ENCODE measurements around the gene BSG.

The BSG gene

GRCh38 chr19:540867-541637, 31.3 kb upstream of the BSG start:
- no peak for DNase-seq (ENCODE audit: low spot score)

DNA sequence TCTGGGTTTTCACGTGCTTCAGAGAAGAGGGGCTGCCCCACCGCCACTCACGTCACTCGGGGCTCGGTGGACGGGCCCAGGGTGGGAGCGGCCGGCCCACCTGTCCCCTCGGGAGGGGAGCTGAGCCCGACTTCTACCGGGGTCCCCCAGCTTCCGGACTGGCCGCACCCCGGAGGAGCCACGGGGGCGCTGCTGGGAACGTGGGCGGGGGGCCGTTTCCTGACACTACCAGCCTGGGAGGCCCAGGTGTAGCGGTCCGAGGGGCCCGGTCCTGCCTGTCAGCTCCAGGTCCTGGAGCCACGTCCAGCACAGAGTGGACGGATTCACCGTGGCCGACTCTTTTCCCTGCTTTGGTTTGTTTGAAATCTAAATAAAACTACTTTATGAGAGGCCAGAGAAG, 30.7 kb upstream of the BSG start:
- DNase-seq (ENCODE audit: low spot score) = no peak

DNA sequence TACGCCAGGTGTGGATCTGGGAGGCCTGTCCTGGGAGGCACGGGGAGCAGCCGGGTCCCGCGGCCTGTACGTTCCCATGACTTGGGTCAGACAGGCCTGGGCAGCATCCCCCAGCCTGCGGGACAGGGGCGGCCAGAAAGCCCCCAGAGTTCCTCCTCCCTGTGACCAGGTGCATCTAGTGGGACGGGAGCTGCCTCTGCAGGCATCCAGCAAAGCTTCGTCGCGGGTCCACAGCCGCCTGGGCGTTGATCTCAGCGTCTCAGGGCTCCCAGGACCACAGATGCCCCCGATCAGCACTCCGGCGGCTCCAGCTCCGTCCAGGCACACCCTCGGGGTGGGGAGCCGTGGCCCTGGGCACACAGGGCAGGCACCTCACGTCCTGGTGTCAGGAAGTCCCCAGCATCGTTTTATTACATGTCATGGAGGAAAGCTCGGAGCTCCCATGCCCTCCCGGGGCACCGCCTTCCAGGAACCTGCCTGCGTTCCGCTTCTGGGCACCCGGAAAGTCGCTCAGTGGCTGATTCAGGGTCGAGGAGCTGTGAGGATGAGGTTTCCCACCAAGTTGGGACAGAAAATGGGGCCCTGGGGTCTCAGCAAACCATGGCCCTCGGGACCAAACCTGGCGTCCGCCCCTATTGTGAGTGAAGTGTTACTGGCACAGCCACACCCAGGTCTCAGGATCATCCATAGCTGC, 30.1 kb upstream of the BSG start:
- no peak for DNase-seq (ENCODE audit: low spot score)

- no peak for DNase-seq (ENCODE audit: low spot score)
Observed at GRCh38 chr19:543910-544608, 28.3 kb upstream of the BSG start, which contains the start of gene GZMM. Gene GZMM (plus strand): TSS chr19:544053. CDS start chr19:544072, 19 bp downstream.

GRCh38 chr19:547117-547516, 25.3 kb upstream of the BSG start:
- no peak for DNase-seq (ENCODE audit: low spot score)

- DNase-seq (ENCODE audit: low spot score) = no peak
Observed at GRCh38 chr19:547836-548720, 24.3 kb upstream of the BSG start.

GRCh38 chr19:548886-549830, 23.2 kb upstream of the BSG start:
- no peak for DNase-seq (ENCODE audit: low spot score)

DNA sequence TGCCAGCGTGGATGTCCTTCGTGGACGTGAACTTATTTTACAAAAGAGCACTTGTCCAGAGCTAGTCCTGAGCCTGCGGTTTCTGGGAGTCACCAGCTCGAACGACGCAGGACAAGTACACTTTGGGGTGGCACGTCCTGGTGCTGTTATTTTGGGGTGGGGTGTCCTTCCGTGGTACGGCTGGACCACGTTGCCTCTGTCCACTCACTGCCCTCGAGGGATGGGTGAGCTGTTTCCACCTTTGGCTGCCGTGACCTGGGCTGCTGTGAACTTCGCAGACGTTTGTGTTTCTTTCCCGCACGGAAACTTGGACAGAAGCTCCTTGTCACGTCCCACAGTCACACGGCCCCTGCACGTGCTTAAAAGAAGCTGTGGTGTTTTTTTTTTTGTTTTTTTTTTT, 17.6 kb upstream of the BSG start:
- DNase-seq (ENCODE audit: low spot score) = no peak

- DNase-seq (ENCODE audit: low spot score) = no peak
Observed at GRCh38 chr19:555474-555808, 17.0 kb upstream of the BSG start.

DNA sequence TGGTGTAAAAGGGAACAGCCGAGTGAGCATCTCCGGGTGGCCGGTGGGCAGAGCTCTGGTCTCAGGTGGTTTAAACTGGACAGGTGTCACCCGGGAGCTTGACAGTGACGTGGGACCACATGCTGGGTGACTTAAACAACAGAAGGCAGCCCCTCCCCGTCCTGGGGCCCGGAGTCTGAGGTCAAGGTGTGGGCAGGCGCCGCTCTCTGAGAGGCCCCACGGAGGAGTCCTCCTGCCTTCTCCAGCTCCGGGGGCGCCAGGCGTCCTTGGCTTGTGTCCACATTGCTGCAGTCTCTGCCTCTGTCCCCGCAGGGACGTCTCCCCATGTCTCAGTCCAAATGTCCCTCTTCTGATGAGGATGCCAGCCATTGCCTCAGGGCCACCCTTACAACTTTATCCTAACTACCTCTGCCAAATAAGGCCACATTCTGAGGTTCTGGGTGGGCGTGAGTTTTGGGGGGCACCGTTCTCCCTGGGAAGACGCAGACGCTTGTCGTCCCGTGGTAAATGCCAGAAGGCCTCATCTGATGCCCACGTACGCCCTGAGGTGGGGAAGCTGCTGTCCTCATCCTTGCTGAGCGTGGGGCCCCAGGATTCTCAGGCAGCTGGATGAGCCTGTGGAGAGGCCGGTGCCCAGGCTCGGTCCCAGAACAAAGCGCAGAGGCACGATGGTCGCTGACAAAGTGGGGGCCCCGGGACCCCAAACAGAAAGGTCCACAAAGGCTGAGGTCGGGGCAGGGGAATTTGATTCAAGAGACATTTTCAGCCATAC, 15.6 kb upstream of the BSG start:
- no peak for DNase-seq (ENCODE audit: low spot score)

DNA sequence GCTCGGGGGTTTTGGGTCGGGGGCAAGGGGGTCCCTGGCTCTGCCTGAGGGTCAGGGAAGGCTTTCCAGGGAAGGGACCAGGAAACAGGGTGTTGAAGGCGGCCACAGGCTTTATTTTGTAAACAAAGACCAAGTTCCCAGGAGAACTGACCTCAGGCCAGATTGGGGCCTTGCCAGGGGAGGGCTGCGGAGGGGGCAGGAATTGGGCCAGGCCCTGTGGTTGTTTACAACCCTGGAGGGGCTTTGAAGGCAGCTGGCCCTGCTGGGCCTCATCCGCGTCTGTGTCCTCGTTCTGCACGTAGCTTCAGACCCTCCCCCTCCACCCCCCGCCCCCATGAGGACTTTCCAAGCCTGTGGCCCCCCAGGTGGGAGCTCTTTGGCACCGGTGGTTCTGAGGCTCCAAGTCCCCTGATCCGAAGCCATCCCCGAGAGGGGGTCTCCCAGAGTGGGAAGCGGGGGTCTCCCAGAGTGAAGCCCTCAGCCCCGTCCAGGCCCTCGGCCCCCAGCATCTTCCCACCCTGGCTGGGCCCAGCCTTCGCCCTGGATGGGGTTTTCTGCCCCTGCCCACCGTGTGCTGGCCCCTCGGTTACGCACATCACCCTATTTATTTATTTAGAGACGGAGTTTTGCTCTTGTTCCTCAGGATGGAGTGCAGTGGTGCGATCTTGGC, 13.5 kb upstream of the BSG start:
- DNase-seq (ENCODE audit: low spot score) = no peak

- DNase-seq (ENCODE audit: low spot score) = no peak
Observed at GRCh38 chr19:560121-560520, 12.3 kb upstream of the BSG start.

DNA sequence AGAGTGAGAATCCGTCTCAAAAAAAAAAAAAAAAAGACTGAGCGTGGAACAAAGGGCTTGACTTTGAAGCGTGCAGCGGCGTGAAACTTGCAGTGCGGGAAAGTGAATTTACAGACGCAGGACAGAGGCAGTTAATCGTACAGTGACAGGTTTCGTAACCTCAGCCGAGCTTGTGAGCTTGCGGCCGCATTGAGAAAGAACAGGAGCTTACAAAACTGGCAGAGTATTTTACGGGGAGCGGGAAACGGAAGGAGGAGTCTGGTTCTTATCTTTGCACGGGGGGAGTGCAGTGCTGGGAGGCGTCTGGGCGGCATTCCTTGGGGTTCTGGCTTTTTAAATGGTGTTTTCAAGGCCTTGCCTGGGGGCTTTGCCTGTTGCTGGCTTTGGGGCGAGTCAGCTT, 6.0 kb upstream of the BSG start:
- DNase-seq (ENCODE audit: low spot score) = no peak

- no peak for DNase-seq (ENCODE audit: low spot score)
Observed at GRCh38 chr19:566844-567243, 5.6 kb upstream of the BSG start.

- DNase-seq (ENCODE audit: low spot score) = no peak
Observed at GRCh38 chr19:567296-567900, 5.0 kb upstream of the BSG start.

DNA sequence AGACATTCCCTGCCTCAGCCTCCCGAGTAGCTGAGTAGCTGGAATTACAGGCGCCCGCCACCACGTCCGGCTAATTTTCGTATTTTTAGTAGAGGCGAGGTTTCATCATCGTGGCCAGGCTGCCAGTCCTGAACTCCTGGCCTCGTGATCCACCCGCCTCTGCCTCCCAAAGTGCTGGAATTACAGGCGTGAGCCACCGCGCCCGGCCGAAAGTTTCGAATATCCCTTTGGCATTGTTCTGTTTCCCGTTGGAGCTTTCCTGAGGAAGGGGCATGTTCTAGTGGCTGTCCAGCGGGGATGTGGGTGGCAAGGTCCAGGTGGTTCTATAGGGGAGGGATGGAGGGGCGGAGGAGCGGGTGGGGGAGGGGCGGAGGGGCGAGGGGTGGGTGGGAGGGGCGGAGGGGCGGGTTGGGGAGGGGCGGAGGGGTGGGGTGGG, 2.1 kb upstream of the BSG start:
- DNase-seq (ENCODE audit: low spot score) = no peak

DNA sequence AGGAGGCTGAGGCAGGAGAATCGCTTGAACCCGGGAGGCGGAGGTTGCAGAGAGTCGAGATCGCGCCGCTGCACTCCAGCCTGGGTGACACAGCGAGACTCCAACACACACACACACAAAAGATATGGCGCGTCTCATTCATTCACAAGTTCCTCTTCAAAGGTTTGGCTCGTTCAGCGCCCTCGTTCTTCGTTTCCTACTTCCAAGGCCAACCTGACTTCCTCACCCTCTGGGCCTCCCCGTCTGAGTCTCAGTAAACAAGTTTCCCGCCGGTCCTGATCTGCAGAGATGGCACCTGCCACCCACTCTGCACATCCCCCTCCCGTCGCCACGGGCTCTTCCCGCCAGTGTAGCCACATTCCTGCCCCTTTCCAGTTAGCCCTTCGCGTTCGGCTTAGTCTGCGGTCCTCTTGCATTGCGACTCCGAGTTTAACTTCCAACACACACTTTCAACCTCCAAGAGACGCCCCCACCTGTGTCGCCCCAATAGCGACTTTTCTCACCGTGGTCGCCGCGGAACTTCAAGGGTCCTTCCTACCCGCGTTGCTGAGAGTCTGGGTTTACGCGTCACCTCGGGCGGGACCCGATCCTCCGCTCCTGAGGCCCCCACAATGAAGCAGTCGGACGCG, 1.3 kb upstream of the BSG start:
- no peak for DNase-seq (ENCODE audit: low spot score)

GRCh38 chr19:571566-571974, 826 bp upstream of the BSG start:
- no peak for DNase-seq (ENCODE audit: low spot score)

Data from pons (tissue), 1 donor.